ENCODE measurements around the gene AHNAK.
"Not testable (repeated sequence)": the region's sequence is repeated elsewhere in the genome, so short reads cannot be mapped to it uniquely, and the experiment has no call there.

AHNAK gene

DNA sequence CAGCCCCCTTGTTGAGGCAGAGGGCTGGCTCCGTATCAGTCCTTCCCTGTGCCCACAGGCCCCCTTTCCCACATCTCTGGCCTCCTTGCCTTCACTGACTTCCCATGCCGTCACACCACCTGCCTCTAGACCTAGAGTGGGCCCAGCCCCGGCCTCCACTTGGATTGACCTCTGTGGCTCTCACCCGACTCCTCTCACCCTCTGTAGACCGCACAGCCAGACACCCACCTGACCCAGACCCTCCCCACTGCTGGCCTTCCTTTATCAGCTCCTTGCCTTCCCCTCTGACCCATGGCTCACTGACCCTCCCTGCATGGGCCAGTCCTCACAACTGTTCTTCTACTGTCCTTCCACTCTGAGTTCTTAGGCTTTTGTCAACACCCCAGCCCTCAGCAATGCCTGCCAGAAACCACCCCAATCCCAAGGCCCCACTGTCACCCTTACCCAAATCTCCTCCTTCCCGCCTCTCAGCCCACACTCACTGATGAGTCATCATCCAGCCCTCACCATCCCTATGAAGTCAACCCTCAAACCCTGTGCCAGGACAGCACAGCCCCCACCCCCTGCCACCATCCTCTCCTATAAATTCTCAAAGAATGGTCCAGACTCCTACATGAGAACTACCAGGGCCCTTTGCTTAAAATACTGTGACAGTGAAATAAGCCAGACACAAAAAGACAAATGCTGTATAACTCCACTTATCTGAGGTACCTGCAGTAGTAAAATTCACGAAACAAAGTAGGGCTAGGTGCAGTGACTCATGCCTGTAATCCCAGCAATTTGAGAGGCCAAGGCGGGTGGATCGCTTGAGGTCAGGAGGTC lies 74.3 kb downstream of the AHNAK start:
- no peak overlapping the region for H3K4me3 ChIP-seq (ENCODE audit: low read depth, low read length)
- DNase-seq (ENCODE audit: low read depth), result peak; percentile 24

DNA sequence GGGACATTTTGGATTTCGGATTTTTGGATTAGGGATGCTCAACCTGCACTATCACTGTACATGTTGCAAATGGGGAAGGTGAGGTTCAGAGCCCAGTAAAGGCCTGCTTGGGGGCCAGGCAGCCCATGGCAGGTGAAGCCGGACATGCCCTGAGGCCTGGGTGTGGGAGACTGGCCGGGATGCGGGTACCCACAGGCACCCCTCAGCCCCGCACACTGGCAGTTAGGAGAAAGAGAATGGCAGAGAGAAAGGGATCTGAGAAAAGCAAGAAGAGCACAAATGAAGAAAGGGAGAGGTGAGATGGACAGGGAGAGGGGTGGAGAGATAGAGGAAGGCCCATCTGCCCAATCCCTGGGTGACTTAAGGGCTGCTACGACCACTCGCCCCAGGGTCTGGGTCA lies 75.0 kb downstream of the AHNAK start:
- DNase-seq (ENCODE audit: low read depth), result no peak

DNA sequence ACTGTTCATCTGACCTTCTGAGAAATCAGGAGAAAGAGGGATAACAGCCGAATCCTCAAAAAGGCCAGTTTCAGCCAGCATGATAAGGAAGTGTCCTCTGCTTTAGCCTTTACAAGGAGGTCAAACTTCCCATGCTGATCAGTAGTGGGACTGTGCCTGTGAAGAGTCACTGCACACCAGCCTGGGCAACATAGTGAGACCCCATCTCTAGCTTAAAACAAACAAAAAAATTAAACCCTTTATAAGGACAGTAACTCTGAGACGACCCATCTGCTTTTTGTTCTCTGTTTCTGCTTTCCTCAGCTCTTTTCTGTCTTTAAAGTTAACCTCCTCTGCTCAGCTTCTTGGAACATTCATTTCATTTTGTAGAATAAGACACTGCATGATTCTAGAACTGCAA lies 78.0 kb downstream of the AHNAK start:
- H3K4me3 ChIP-seq (ENCODE audit: low read depth, low read length), result no peak overlapping the region
- DNase-seq (ENCODE audit: low read depth), result no peak

More for the DNA sequence above, 75.0 kb downstream of the AHNAK start:
- H3K4me3 ChIP-seq (ENCODE audit: low read depth, low read length), result no peak overlapping the region

DNA sequence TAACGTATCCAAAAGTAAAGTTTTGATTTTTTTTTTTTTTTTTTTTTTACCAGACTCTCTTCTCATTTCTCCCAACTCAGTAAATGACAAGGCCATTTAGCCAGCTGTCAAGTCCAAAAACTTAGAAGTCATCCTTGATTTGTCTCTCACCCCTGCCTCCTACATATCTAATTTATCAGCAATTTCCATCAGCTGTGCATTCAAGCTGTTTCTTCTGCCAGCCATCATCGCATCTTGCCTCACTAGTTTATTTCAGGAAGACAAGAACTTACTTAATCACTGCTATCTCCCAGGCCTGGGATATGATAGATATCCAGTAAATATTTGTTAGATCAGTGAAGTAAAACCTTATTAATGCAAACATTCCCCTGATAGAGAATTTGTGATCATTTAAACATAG lies 80.2 kb downstream of the AHNAK start:
- DNase-seq (ENCODE audit: low read depth), result no peak
- no peak overlapping the region for H3K4me3 ChIP-seq (ENCODE audit: low read depth, low read length)

DNA sequence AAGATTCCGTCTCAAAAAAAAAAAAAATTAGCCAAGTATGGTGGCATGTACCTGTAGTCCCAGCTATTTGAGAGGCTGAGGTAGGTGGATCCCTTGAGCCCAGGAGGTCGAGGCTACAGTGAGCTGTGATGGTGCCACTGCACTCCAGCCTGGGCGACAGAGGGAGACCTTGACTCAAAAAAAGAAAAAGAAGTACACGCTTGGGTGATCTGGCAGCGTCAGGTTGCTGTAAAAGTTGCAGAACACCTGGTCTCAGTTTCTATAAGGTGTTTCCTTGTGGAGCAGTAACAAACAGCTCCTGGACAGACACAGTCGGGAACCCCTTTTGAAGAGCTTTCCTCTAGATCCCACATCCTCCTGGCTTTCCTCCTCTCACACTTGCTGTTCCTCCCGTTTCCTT lies 82.0 kb downstream of the AHNAK start:
- H3K4me3 ChIP-seq (ENCODE audit: low read depth, low read length), result no peak overlapping the region
- DNase-seq (ENCODE audit: low read depth), result no peak

DNA sequence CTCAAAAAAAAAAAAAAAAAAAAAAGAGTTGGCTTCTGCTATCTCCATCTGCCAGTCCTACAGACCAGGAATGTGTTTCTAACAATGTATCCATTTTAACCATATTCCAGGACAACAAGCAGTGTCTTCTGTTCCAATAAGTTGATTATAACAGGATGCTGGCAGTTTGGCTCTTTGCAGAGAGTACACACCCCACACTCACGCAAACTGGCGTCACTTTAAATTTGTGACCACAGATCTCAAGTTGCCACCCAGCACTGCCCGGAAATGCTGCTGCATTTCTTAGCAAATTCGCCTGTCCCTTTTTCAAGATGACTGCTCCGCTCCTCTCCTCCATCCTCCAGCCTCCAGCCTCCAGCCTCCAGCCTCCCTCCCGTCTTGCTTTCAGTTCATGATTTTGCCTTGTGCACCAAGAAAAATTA lies 83.5 kb downstream of the AHNAK start:
- DNase-seq (ENCODE audit: low read depth), result no peak
- no peak overlapping the region for H3K4me3 ChIP-seq (ENCODE audit: low read depth, low read length)

DNA sequence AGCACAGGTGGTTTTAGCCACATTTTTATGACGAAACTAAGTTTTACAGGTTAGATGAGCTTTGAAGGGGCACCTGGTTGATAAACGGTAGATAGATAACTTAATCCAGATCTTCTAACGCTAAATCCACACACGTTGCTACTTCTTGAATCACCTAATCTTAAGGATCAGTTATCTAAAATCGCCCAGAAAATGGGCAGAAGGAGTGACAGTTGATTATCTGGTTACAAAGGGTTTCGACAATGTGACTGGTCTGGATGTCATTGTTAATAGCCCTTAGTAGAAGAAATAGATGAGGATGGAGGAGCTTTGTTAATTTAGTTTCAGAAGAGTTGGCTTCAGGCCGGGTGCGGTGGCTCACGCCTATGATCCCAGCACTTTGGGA lies 84.1 kb downstream of the AHNAK start:
- no peak overlapping the region for H3K4me3 ChIP-seq (ENCODE audit: low read depth, low read length)
- no peak for DNase-seq (ENCODE audit: low read depth)

DNA sequence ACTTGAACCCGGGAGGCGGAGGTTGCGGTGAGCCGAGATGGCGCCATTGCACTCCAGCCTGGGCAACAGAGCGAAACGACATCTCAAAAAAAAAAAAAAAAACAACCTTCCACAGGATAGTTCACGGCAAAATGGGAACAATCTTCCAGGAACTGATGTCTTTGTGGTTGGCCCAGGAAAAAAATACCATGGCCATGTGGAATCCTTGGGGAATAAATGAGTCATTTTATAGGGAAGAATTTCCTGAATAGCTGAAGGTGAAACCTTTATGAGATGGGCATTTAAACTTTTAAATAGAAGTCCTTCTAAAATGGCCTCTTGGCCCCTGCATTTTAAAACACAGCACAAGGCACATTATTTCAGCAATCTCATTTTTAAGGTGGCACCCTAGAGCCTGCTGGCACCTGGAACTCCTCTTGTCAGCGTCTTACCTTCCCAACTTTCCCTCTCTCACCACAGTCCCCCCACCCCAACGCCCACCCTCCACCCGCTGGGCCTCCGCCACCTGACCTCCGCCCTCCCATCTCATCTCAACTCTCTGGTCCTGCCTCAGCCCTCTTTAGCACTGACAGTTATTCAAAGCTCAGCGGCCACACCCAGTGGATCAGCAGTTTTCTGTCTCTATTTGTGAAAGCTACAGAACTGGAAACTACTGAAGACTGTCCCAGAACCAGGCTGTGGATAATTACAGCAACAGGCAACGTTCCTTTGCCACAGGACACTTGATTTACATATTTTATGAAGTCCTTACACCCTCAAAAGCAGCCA lies 84.7 kb downstream of the AHNAK start:
- no peak for DNase-seq (ENCODE audit: low read depth)
- H3K4me3 ChIP-seq (ENCODE audit: low read depth, low read length), result no peak overlapping the region

DNA sequence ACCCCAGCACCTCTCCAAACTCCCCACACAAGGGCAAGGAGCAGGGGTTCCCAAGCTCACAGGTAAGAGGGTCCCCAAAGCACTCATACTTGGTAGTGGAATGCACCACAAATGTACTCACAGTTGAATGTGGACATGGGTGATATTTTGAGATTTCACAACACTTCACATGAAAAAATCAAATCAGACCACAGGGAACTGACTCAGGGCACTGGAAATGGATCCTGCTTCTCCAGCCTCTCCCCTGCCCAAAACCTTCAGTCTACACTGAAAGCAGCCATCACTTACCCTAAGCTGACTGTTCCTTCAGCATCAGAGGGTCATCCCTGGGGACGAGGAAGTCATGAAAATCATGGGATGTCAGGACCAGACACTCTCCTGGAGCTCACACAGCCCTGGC lies 87.5 kb downstream of the AHNAK start:
- no peak for DNase-seq (ENCODE audit: low read depth)
- H3K4me3 ChIP-seq (ENCODE audit: low read depth, low read length), result no peak overlapping the region

DNA sequence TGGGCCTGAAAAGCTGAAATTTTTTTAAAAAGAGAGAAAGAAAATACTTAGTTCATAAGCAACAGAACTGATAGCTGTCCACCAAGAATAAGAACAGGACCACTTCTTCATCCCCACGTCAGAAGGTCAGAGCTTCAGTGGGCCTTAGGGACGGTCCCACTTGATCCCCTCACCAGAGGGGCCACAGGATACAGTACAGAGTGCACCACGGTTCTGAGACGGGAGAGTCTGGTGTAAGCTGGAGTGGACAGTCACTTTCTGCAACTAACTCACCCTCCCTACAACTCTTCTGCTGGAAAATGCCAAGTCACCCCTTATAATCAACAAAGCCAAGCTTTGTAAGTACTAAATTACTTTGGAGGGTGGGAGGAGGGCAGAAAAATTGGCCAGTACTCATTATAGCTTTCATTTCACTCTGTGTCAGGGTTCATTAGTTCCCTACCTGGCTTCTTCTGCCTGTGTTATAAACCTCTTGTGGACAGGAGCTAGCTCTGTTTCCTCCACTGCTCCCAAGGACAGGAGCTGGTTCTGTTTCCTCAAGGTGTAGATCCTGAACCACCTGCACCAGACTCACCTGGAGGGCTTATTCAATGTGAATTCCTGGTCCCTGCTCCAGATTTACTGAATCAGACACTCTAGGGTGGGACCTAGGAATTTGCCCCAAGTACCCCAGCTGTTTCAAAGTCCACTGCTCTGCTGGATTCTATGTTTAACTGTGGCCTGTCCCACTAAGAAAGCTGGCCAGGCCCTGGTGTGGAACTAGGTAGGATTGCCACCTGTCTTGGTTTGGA lies 88.2 kb downstream of the AHNAK start:
- no peak overlapping the region for H3K4me3 ChIP-seq (ENCODE audit: low read depth, low read length)

DNA sequence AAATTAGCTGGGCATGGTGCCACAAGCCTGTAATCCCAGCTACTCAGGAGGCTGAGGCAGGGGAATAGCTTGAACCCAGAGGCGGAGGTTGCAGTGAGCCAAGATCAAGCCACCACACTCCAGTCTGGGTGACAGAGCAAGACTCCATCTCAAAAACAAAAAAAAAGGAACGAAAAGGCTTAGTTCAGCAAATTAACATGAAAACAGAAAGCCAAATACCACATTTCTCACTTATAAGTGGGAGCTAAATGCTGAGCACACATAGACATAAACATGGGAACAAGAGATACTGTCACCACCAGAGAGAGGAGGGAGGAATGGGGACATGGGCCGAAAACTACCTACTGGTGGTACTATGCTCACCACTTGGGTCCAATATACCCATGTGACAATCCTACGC lies 89.1 kb downstream of the AHNAK start:
- no peak overlapping the region for H3K4me3 ChIP-seq (ENCODE audit: low read depth, low read length)
- no peak for DNase-seq (ENCODE audit: low read depth)

More for the DNA sequence above, 88.2 kb downstream of the AHNAK start:
- no peak for DNase-seq (ENCODE audit: low read depth)

DNA sequence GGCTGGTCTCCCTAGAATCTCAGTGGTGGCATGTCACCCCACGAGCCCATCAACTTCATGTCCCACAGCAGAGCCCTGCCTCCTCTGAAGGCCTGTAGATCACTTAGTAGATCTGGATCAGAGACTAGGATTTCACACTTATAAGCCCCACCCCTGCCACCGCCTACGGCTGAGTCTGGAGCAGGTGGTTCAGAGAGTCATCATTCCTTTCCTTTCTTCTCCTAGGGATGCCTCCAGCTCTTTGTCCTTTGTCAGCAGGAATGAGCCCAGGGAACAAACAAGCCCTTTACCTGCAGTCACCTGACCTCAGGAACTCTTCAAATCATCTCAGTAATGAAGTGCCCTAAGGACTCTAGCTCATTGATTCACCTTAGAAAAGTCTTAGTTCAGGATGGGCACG lies 90.0 kb downstream of the AHNAK start:
- no peak overlapping the region for H3K4me3 ChIP-seq (ENCODE audit: low read depth, low read length)
- no peak for DNase-seq (ENCODE audit: low read depth)

DNA sequence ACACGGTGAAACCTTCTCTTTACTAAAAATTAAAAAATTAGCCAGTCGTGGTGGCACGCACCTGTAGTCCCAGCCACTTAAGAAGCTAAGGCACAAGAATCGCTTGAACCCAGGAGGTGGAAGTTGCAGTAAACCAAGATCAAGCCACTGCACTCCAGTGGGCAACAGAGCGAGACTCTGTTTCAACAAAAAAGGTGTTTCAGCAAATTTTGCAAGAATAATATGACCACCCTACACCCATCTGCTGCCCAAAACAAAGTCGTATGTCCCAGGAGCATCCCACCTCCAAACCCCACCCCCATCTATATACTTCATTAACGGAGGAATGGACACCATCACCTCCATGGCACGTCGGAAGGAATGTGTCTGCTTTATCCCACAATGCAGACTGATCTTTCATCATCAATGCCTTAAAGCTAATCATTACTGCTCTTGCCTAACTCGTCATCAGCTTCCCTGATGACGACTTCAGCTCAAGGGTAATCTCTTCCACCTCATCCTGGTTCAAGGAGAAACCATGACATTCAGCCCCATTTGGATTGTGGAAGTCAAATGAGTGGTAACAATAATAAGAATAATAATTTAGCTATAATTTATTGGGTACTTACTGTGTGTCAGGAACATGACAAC lies 93.7 kb downstream of the AHNAK start:
- DNase-seq (ENCODE audit: low read depth), result no peak
- H3K4me3 ChIP-seq (ENCODE audit: low read depth, low read length), result no peak overlapping the region

DNA sequence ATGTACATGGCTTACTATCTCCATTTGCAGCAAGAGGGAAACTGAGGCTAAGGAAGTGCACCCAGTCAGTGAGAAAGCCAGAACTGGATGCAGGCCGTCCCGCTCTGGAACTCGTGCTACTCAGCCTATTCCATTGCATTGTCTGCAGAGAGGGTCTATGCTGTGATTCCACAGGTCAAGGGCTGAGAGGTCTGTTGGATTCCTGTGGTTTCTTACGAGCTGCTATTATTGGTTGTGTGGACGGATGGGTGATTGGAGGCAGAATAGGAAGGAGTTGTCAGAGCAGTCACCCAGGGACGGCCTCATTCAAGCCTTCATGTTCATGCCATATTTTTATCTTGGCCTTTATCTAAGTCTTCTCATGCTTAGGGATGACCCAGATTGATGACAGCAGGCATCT lies 94.3 kb downstream of the AHNAK start:
- DNase-seq (ENCODE audit: low read depth), result no peak
- no peak overlapping the region for H3K4me3 ChIP-seq (ENCODE audit: low read depth, low read length)

DNA sequence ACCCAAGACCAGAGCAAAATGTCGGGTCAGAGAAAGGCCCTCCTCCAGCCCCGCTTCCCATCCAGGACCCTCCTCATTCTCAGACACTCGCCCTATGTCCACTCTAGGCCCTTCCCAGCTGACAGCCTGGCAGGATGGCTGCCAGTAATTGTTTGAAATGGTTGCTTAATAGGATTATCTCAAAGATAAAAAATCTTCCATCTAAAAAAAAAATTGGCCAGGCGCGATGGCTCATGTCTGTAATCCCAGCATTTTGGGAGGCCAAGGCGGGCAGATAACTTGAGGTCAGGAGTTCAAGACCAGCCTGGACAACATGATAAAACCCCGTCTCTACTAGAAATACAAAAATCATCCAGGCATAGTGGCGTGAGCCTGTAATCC lies 95.4 kb downstream of the AHNAK start:
- DNase-seq (ENCODE audit: low read depth), result no peak

DNA sequence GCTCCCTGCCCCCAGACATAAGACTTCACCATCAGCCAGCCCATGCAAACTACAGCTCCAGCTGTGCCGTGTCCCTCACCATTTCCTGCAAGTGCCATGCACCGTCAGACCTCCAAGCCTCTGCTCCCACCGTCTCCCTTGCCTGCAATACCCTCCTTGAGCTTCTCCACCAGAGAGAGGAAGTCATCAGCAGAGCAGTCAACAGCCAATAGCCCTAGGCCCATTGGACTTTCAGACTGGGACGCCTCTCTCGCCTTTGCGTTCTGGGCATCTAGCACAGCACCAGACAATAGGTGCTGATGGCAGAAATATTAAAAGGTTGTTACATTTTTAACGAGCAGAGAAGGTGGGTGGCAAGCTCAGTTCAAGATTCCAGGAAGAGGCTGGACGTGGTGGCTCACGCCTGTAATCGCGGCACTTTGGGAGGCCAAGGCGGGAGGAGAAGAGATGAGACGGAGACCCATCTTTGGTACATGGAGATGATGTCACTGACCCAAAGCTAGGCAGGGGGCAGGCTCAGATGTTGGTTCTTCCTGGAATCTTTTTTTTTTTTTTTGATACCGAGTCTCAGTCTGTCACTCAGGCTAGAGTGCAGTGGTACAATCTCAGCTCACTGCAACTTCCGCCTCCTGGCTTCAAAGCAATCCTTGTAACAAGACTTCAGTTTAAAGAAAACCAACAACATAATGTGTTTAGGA lies 95.9 kb downstream of the AHNAK start:
- H3K4me3 ChIP-seq (ENCODE audit: low read depth, low read length), result no peak overlapping the region
- DNase-seq (ENCODE audit: low read depth), result no peak

More for the DNA sequence above, 95.4 kb downstream of the AHNAK start:
- no peak overlapping the region for H3K4me3 ChIP-seq (ENCODE audit: low read depth, low read length)

DNA sequence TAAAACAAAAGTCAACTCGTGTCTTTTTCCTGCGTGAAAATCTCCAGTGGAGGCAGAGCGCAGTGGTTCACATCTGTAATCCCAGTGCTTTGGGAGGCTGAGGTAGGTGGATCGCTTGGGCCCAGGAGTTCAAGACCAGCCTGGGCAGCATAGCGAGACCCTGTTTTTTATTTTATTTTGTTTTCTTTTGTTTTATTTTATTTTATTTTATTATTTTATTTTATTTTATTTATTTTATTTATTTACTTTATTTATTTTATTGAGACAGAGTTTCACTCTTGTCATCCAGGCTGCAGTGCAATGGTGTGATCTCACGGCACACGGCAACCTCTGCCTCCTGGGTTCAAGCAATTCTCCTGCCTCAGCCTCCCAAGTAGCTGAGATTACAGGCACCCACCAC lies 96.7 kb downstream of the AHNAK start:
- not testable (repeated sequence) for DNase-seq (ENCODE audit: low read depth); H3K4me3 ChIP-seq (ENCODE audit: low read depth, low read length)

DNA sequence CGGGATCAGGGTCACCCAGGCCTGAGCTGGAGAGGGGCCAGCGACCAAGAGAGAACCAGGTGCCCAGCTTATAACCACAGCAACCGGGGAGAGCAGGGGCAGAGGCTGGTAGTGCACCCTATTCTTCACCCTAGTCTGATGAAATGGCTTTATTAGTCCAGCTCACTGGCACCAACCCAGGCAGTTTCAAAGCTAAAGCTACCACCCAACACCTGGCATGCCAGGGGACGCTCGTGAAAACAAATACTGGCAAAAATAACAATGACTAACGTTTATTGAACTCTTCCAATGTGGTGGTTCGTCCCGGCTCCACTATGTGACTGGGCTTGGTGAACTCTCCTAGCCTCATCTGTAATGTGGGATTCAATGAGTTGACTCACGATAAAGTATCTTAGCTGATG lies 97.2 kb downstream of the AHNAK start:
- no peak overlapping the region for H3K4me3 ChIP-seq (ENCODE audit: low read depth, low read length)
- DNase-seq (ENCODE audit: low read depth), result no peak

DNA sequence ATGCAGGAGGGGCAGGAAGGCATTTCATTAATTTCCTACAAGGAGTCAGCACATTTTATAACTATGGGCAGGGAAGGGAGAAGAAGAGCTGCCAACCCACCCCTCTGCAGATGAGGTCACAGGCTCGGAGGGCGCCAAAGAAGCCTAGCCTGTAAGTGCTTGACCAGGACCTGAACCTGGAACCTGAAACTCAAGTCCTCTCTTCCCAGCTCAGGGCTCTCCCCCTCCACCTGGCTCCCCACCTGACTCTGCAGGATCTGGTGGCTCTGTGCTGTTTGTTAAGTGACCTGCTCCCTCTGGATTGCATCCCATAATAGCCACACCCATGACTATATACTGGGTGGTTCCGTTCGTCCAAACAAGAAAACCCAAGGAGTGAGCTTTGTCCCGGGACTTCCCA lies 100.5 kb downstream of the AHNAK start:
- no peak for DNase-seq (ENCODE audit: low read depth)
- no peak overlapping the region for H3K4me3 ChIP-seq (ENCODE audit: low read depth, low read length)
